LNCAP (cell line): Measurements from ENCODE around the gene PRDM13.

Experiments
- TF ChIP-seq, protein P1 (sequence below): fragments of 450-650 bp; IDR thresholded peaks from 2 replicates; pipeline ENCODE4 v1.5.1; 2017; ENCODE audit warnings: mild to moderate bottlenecking

PRDM13 gene

DNA sequence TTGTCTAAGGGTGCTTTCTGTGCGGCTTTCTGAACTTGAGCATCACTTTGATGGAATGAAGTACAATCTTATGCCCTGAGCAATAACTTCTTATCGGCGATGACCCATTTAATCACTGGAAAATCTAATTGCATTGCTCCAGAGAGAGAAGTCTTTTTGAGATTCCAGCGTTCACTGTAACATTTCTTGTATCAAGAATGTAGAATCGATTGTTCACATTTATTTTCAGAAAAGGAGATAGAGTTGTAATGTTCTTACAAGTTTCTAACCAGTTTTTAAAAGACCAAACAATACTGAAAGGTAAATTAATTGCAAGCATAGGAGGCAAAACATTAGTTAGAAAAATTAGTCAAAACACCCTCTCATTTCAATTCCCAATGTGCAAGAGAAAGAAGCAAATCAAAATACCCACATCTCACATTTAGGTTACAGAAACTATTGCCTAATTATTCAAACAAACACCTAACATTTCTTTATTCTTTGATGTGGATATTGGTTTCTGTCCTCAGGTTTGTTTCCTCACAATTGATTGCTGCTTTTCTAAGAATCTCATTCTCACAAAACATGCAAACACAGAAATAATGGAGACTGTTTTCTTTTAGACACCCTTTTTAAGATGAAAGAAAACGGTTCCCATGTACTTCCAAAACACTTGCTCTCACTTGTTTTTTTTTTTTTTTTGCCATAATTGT lies 14.8 kb upstream of the PRDM13 start:
- TF ChIP-seq, protein P1, sequence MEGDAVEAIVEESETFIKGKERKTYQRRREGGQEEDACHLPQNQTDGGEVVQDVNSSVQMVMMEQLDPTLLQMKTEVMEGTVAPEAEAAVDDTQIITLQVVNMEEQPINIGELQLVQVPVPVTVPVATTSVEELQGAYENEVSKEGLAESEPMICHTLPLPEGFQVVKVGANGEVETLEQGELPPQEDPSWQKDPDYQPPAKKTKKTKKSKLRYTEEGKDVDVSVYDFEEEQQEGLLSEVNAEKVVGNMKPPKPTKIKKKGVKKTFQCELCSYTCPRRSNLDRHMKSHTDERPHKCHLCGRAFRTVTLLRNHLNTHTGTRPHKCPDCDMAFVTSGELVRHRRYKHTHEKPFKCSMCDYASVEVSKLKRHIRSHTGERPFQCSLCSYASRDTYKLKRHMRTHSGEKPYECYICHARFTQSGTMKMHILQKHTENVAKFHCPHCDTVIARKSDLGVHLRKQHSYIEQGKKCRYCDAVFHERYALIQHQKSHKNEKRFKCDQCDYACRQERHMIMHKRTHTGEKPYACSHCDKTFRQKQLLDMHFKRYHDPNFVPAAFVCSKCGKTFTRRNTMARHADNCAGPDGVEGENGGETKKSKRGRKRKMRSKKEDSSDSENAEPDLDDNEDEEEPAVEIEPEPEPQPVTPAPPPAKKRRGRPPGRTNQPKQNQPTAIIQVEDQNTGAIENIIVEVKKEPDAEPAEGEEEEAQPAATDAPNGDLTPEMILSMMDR = no peak

DNA sequence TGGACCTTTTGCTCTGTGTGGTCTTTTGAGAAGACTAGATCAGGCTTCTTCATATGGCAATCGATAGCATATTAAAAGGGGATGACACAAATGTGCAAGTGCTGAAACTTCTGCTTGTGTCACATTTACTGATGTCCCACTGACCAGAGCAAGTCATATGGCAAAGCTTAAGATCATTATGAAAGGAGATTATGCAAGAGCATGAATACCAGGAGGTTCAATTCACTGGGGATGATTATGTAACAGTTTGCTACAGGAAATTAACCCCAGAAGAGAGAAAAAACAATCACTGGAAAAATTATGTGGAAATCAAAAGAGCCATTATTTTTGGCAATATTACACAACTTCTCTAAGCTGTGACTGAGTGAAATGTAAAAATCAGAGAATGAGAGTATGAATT lies 13.7 kb upstream of the PRDM13 start:
- TF ChIP-seq, protein P1 = no peak

DNA sequence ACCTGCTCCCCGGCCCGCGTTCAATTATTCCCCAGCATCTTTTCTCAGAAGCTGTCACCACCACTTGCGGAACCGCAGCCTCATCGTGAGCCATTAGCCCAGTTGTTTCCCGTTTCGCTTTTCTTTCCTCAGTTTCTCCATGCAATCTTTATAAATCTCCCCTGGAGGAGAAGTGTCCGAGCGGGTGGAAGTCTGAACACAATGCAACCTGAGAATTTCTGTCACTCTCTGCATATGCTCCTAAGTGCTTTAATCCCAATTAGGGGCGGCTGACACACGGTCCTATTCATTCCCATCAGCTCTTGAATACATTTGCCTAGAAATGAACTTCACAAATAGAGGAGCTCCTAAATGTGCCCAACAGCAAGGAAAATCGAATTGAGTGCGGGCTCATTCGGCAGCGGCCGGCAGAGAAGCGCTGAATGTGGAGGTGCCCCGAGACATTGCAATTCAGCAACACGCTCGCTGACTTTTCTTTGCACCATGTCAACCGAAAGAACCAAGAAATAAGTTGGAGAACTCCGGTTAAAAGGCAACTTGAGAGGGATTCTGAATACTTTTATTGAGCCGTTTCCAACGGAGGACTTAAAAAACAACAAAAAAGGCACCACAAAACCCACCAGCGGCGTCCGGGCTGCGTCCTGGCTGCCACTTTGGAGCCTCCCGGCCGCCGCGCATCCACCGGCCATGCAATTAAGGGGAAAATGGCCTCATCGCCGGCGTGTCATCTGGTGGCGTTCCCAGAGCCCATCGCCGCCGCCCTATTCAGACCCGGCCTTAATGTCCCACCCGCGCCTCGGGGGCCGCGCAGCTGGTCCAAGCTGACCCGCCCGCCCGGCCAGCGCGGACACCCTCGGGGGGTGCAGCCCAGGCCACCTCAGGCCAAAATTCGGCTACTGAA lies 3.9 kb upstream of the PRDM13 start:
- TF ChIP-seq, protein P1 = no peak

DNA sequence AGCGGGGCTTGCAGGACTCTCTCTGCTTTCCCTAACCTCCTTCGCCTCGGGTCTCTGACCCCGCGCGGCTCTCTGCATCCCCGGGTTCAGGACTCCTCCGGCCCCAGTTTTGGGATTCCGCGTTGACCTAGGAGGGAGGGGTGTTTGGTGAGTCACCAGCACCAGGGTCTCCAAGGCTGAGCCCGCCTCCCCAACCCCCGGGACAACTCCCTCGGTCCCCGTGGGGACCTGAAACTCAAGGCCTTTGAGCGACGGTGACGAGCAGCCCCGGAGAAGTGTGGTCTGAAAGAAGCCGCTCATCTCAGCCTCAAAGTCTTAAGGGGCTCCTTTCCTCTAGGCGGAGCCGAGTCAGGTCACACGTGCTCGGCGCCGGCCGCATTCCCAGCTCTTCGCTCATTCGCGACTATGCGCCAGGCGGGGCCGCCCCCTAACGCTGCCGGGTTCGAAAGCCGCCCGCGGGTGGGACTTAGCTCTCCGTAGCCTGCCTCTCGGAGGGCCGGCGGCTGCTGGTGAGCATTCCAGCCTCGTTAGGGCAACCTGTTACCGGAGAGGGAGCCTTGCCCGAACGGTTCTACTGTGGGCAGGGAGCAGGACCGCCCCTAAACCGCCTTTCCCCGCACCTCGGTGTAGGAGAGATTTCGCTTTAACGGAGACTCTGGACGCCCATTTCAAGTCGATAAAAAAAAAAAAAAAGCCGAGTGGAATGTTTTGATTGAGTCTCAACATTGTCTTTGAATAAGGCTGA lies 3.0 kb upstream of the PRDM13 start:
- TF ChIP-seq, protein P1 = no peak

DNA sequence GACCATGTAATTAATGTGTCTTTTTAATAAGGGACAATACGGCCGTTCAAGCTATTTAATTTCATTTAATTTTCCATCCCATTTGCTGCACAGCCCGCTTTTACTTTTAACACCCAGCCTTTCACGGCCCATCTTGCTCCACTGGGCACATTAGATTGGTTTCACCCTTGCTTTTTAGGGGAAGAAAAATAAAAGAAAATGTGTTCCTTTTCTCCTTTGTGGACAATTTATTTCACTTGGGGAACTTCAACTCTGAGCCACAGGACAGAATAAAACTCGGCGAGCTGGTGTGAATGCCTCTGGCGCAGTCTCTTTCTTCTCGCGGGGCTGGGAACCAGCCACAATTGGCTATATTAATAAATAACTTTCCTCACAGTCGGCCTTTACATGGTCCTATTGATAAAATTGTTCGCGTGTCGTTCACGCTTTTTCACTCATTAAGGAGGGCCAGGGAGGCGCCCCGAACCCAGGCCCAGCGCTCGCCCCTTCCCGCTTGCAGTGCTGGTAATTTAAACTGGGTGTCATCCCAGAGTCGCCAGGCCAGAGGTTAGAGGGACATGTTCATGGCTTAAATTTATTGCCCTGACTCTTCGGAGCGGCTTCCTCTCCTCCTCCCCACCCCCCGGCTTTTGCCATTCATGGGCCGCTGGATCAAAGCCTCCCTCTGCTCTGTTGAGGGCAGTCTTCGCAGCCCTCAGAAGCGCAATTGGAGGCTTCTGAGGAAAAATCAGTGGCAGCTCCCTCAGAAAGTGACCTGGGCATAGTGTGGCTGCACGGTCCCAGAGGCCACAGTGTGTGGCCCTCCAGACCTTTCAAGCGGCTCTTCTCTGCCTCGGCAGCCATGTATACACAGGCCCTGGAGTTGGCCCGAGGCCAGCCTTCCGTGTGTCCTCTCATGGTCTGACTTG lies 2.2 kb upstream of the PRDM13 start:
- TF ChIP-seq, protein P1 = no peak

DNA sequence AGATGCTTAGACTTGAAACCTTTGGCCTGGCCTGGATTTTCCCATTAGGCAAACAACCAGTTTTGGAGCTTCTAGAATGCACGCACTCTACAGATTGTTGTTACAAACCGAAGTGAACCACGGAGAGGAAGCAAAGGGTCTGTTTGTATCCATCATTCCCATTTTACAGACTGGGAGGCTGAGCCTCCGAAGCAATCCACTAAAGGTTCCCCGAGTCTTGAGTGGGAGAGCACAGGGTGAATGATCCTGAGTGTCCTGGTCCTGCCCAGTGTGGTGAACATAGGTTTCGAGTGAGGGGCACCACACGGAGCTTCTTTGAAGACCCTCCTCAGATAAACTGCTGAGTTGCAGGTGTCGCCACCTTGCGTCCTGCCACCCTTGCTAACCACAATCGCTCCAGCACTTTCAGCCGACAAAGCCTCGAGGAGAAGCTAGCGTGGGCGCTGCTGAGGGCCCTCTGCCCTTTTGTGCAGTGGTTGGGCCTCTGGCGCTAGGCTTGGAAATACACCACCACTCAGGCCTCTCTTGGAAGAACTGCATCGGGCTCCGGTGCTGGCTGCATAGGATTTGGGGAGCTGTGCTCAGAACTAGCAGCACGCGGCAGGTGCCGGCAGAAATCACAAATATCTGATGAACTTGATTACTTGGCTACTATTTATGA lies 1.4 kb upstream of the PRDM13 start:
- TF ChIP-seq, protein P1 = no peak
